Activated naive CD4-positive, alpha-beta T cell treated with Interleukin-2 at 50 U/mL for 16 hours (primary cell): ENCODE measurements around the gene PARVA.

ENCODE experiments used
- DNase-seq: peaks from one replicate; pipeline ENCODE4 v3.0.0-alpha.2; 2020

PARVA gene

DNA sequence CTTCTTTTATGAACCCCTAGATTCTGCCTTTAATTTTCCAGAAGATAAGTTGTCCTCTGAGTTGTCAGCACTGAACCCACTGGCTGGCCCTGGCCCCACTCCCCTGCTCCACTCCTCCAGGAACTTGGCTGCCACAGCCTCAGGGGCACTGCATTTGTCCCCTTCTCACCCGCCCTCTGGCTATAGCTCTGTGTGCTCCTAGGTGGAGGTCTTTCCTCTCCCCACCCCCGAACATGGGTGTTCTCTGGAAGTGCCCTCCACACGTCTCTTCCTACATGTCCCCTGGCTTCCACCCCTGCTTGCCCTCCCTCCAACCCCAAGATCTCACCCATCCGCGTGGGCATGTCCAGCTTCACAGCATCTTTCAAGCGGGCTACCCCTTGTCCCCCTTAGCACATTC lies 159.2 kb downstream of the PARVA start:
- no peak for DNase-seq

DNA sequence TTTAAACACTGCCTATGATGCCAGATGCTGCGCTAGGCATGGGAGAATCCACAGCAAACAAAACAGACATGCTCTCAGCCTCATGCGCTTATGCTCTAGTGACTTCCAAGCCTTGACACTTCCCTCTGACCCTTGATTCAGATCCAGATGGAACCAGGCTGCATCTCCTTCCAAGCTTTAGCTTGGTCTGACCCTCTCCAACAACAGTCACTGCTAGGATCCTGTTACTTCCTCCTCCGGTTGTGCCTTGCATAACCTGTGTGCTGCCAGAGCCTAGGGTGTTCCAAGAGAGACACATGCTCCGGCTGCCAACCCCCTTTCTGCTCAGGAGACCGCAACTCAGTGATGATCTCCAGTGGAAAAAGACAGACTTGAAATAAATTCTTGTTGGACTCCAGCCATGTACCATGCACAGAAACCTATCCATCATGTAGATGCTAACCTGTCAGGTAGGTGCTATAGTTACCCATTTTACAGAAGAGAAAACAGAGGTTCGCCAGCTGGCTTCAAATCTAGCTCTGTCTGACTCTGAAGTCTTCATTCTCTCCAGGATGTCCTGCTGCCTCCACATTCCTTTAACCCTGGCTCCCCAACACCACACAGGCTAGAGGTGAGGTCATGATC lies 160.5 kb downstream of the PARVA start:
- no peak for DNase-seq

- no peak for DNase-seq
Observed at GRCh38 chr11:12538889-12539421, 161.6 kb downstream of the PARVA start.

DNA sequence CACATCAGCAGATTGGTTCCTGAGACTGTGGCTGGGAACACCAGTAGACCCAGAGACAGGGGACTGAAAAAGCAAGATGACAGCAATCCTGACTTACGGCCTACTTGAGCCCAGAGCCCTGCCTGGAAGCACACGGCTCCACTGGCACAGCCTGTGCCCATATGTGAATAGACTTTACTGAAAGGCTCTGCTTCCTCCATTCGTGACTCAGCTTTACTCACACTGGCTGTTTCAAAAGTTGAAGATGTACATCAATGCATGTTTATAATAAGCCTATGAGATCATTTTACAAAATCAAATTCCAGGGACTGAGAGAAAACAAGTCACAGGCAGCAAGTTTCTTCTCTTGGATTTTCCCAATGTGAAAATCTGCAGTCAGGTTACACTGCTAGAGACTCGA lies 162.2 kb downstream of the PARVA start:
- no peak for DNase-seq

DNA sequence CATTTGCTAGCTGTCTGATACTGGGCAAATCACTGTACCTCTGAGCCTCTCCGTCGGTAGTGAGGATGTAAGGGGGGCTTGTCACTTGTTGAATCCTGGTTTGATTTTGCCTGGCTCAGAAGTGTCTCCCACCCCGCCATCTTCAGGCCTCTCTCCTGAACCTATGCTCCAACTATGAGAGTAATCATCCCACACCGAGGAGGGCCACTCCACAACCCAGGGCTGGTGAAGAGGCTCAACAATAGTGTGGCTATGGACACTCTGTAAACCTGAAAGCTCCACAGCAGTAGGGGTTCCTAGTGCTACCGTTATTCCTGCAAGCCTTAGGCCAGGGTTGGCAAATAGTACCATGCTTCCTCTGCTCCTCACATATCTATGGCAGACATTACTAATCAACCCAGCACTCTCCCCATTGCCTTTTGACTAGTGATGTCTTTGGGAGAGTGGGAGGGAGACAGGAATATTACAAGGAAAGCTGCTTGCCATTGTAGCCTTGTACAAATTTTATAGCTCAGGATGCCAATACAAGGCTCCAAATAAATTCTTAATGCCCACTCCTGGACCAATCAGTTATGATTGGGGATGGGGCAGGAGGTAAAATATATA lies 162.8 kb downstream of the PARVA start:
- no peak for DNase-seq

GRCh38 chr11:12540913-12541582 lies 163.7 kb downstream of the PARVA start:
- DNase-seq, result no peak

DNA sequence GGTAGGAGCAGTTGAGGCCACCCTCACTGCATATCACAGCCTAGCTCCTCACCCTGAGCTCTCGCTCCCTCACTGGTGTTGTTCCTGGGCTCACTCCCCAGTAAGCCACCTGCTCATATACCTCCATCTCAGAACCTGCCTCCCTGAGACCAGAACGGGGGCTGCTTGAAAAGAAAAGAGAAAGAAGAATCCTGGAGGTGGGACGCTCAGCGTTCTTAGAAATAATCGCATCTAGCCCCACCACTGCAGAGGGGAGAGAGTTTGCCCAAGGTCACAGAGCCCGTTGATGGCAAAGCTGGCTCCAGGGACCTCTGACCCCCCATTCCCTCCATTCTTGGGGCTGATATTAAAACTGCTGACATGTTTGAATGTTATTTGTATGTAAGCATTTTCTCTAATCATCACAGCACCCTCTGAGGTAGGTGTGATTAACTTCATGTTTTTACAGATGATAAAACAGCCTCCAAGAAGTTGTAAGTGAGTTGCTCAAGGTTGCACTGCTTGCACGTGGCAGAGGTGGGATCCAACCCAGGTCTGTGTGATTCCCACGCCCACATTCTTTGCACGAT lies 164.3 kb downstream of the PARVA start:
- no peak for DNase-seq

DNA sequence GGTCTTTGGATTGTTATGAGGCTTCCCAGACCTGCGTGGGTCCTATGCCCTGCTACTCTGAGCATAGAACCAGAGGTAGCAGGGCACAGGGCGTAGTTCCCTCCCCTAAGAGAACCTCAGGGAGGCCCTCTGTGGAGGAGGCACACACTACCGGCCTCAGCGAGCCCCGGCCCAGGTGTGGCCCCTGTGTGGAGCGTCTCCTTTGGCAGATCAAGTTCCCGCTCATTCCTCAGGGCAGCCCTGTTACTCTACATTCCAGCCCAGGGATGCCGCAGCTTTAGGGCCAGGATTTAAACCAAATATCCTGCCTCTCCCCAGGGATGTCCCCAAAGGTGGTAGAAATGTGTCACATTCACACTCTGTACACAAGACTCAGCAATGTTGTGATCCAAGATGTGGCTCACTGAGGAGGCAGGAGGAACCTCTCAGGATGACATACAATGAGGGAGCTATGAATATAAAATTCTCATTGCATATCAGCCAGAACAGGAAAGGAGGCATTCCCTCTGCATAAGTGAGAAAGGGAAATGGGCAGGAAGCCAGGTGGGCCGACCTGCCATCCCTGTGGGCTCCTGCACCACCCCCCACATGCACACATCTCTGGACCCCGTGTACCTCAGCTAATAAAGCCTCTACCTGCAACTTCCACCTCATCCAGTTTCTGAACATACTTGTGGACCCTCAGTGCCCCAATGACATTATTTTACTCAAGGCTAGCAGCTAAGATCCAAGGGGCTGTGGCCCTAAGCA lies 165.0 kb downstream of the PARVA start:
- no peak for DNase-seq

DNA sequence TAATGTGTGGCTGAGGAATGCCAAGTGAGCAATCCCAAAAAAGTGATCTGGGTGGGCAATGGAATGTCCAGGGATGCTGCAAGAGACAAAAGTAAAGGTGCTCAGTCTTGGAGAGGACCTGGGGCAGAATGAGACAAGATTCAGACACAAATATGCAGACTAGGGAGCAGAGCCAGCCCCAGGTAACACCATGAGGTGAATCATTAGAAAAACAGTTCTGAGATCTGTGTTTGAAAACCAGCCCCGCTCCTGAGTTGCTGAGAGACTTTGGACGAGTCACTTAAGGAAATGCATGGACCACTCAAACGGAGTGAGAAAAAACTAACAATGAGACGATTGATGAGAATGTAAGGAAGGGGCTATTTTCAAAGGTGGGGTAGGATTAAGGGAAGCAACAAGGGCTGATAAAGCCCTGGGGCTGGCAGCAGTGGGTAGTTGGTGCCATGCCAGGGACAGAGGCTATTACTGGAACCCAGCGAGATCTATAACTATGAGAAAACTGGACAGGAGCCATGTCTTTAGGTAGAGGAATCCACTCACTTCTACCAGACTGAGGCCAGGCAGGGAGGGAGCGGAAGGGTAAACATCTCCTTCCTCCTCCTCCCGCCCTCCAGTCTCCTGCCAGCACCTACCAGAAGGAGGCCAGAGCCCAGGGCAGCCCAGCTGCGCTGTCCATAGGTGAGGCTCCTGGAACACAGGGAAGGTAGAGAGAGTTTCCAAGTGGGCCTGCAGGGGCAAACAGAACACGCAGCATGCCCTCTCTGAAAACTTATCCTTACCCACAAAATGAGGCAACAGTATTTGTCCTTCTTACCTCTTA lies 166.4 kb downstream of the PARVA start:
- no peak for DNase-seq

DNA sequence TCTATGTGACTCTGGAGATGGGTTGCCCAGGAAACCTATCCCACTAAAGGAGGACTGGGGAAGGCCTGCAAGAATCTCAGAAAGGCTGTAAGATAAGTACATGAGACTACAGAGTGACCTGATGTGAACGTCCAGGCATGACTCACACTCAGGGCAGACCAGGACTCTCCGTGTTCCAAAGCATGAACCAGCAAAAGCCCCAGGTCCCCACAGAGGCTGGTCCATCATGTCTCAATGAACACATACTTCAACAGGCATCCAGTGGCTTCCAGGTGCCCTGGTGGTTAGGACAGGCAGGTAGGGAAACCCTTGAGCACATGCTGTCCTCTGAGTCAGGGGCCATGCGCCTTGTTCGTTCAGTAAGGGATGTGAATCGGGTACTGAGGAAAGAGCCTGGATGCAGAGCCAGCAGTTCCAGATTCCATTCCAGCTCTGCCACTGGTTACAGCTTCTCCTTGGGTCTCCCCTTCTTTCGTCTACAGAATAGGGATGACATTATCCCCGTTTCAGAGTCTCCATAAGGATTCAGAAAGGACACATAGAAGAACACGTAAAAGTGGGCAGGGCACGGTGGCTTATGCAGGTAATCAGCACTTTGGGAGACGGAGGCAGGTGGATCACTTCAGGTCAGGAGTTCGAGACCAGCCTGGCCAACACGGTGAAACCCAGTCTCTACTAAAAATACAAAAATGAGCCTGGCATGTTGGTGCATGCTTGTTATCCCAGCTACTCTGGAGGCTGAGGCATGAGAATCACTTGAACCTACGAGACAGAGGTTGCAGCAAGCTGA lies 167.8 kb downstream of the PARVA start:
- DNase-seq, result no peak

GRCh38 chr11:12546122-12546521 lies 168.8 kb downstream of the PARVA start:
- DNase-seq, result no peak

GRCh38 chr11:12546660-12547059 lies 169.3 kb downstream of the PARVA start:
- no peak for DNase-seq

DNA sequence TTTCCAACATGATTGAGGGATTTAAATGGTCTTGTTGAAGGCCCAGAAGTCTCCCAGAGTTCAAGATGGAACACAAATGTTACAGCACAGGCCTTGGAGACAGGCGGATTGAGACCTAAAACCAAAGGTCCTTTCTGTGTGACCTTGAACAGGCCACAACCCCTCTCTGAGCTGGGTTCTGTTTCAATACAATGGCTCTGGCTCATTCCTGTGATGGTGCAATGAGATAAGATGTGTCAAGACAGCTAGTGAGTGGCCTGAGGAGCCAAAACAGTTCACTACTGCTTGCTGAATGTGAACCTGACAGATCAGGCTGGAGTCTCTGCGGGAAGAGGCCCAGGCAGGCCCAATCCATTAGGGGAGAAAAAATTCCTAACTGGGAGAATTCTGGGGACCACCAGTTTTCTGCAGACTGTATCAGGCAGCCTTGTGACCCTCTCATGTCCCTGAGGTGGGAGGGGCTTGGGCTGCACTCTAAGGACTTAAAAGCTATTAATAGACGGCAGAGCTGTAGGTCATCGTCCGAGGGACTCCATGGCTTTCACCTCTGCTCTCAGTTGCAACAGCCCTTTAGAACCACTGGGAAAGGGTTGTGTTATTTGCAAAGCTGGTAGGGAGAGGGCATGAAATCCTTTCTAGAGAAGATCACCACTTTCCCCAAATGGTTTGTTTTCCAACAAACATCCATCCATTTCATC lies 170.7 kb downstream of the PARVA start:
- no peak for DNase-seq

DNA sequence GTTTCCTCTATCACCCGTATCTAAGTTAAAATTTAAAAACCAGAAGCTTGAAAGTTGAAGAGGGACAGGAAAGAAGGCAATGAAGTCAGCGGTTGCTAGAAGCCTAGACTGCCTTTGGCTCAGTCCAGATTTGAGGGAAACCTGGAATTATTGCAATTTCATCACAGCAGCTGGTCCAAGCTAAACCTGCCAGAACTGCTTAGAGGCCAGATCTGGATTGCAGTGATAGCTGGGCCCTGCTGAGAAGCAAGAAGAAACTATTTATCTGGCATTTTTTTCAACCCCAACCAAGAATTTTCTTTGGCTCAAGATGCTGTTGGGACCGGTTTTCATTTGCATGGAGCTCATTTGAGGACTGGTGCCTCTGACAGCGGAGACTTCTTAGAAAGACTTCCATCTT lies 175.3 kb downstream of the PARVA start:
- no peak for DNase-seq

DNA sequence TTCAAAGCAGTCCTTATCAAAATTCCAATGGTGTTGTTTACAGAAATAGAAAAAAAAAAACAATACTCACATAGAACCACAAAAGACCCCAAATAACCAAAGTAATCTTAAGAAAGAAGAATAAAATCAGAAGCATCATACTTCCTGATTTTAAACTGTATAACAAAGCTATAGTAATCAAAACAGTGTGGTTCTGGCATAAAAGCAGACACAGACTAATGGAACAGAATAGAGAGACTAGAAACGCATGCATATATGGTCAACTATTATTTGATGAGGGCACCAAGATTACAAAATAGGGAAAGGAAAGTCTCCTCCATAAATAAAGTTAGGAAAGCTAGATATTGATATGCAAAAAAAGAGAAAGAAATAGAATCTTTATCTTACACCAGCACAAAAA lies 176.8 kb downstream of the PARVA start:
- no peak for DNase-seq

- DNase-seq, result no peak
Observed at GRCh38 chr11:12556155-12556554, 178.8 kb downstream of the PARVA start.

DNA sequence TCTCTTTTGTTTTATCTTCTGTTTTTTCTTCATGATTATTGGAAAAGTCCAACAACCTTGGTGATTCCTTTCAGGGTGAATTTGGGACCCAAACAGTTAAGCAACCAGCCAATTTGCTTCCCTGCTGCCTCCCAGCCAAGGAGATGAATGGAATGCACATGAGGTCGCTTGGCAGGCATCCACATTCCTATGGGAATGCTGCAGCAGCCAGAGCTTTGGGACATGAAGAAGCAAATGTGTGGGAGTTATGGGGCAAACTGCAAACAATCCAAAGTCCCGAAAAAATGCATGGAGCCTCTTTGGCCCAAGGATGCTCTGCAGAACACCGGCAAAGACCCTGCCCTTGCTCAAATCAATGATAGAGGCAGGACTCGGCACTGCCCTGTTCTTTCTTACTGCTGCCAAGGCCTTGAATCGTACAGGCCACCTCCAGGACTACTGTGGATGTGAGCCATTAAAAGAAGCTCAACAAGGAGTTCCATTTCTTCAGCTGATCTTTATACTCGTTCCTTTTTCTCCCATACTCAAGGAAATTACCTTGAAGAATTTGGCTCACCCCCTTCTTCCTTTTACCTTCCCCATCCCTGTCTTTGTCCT lies 179.5 kb downstream of the PARVA start:
- DNase-seq, result no peak

DNA sequence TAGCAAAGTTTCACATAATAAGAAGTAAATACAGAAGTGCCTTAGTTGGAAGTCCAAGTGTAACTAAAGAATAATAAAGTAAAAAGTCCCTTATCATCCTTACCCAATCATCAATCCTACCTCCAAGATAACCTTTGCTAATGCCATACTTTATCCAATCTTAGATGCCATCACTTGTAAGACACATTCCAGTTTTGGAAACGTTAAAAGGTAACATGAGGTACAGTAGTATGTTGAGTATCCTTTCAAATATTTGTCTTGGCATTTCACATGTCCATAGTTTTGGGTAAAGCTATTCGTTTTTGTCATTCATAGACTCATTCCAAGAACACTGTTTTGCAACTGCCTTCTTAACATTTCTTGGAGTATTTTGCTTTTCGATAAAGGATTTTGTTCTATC lies 181.6 kb downstream of the PARVA start:
- DNase-seq, result no peak

DNA sequence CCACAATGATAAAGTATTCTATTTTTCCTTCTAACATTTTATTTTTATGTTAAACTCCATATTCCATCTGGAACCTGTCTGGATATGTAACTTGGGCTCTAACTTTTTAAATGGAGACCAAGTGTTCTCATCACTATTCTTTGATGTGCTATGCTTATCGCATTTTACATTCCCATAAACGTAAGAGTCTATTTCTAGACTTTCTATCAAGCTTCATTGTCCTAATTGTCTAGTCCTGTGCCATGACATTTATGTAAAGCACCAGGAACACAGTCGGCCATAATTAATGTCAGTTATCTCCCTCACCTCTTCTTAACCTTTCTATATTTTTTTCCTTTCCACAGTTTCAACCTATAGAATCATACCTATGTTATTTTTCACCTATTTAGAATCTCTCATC lies 183.0 kb downstream of the PARVA start:
- DNase-seq, result no peak

DNA sequence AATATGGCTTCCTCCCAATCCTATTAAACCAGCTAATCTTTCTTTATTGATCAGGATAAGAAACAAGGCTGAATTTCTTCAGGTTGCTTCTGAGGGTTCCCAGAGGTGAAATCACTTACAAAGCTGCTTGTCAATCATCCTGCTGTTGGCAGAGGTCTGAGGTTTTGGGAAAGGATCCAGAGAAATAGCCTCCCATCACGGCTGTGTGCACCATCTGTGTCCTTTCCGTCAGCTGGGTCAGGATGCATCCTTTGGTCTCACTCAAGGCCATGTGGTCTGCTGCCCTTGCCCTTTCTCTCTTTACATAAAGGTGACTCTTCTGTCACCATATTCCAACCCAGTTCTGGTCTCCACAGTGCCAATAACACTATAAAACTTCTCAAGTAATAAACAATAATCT lies 183.5 kb downstream of the PARVA start:
- no peak for DNase-seq
